ENCODE measurements around the gene HOATZ.

GRCh38 chr11:111476956-111477355 is 37.6 kb upstream of the HOATZ start:
- TF ChIP-seq ARNT (IDR thresholded peaks at IDR 0.05) (no peak), FOXM1 (IDR thresholded peaks at IDR 0.05; ENCODE audit: borderline replicate concordance) (no peak), FOXA1 (IDR thresholded peaks at IDR 0.05) (no peak), FOXK2 (IDR thresholded peaks at IDR 0.05) (no peak), SP1 (IDR thresholded peaks at IDR 0.05) (no peak), BHLHE40 (IDR thresholded peaks at IDR 0.05; ENCODE audit: borderline replicate concordance) (no peak), NFRKB (IDR thresholded peaks at IDR 0.05) (no peak), HDGF (IDR thresholded peaks at IDR 0.05; ENCODE audit: borderline replicate concordance) (no peak), PKNOX1 (IDR thresholded peaks at IDR 0.05) (no peak)

Measured in HEK293T (cell line).